ENCODE results near the gene DCANP1.
A peak's percentile ranks its signal among the peaks of the same experiment; 100 is the strongest.

Gene DCANP1

DNA sequence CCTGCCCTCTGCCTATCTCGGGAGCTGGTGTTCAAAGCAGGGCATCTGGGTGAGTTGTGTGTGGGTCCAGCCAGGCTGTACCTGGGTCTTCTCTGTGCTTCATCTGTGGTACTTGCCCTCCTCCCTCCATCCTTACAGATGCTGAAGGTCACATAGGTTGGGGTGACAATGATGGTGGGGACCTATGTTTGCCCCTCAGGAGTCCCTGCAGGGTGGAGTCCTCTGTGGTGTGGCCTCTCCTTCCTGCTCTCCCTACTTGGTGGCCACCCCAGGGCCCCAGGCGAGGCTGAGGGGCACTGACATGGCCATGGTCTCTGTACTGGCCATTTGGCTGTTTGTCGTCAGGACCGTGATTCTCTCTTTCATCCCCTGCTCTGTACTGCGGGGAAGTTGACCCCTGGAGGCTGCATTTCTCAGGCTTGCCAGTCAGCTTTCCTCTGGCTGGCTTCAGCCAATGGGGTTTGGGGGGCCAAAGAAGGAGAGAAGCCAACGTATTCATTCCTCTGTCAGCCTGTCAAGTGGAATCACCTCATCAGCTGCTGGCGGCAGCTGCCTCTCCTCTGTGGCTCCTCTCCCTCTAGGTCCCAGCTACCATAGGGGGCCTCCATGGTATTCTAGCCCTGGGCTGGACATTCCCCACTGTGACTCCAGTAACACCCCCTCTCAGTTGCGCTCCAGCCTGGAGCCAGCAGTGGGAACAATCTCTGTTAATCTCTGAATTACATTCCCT, 4.6 kb downstream of the DCANP1 start:
- H3K27ac ChIP-seq (replicated peaks): no peak overlapping the region
- TF ChIP-seq POLR2AphosphoS5 (IDR thresholded peaks at IDR 0.05; ENCODE audit: low read depth): no peak
- TF ChIP-seq SPI1 (IDR thresholded peaks at IDR 0.05; ENCODE audit: borderline replicate concordance, low read depth): no peak
- TF ChIP-seq, protein P1, sequence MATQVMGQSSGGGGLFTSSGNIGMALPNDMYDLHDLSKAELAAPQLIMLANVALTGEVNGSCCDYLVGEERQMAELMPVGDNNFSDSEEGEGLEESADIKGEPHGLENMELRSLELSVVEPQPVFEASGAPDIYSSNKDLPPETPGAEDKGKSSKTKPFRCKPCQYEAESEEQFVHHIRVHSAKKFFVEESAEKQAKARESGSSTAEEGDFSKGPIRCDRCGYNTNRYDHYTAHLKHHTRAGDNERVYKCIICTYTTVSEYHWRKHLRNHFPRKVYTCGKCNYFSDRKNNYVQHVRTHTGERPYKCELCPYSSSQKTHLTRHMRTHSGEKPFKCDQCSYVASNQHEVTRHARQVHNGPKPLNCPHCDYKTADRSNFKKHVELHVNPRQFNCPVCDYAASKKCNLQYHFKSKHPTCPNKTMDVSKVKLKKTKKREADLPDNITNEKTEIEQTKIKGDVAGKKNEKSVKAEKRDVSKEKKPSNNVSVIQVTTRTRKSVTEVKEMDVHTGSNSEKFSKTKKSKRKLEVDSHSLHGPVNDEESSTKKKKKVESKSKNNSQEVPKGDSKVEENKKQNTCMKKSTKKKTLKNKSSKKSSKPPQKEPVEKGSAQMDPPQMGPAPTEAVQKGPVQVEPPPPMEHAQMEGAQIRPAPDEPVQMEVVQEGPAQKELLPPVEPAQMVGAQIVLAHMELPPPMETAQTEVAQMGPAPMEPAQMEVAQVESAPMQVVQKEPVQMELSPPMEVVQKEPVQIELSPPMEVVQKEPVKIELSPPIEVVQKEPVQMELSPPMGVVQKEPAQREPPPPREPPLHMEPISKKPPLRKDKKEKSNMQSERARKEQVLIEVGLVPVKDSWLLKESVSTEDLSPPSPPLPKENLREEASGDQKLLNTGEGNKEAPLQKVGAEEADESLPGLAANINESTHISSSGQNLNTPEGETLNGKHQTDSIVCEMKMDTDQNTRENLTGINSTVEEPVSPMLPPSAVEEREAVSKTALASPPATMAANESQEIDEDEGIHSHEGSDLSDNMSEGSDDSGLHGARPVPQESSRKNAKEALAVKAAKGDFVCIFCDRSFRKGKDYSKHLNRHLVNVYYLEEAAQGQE (IDR thresholded peaks at IDR 0.05; ENCODE audit: insufficient replicate concordance, low read depth): no peak
- no peak for TF ChIP-seq GABPA (IDR thresholded peaks at IDR 0.05; ENCODE audit: low read depth)
- no peak overlapping the region for H3K4me3 ChIP-seq (replicated peaks; ENCODE audit: insufficient read depth, low read length)
- no peaks in the 10 kb centered on the region for H3K27me3 ChIP-seq (ENCODE audit: insufficient read depth, poor library complexity, severe bottlenecking)
- no peak for DNase-seq (ENCODE audit: low read depth in 1 of 2, low spot score in 1 of 2)

DNA sequence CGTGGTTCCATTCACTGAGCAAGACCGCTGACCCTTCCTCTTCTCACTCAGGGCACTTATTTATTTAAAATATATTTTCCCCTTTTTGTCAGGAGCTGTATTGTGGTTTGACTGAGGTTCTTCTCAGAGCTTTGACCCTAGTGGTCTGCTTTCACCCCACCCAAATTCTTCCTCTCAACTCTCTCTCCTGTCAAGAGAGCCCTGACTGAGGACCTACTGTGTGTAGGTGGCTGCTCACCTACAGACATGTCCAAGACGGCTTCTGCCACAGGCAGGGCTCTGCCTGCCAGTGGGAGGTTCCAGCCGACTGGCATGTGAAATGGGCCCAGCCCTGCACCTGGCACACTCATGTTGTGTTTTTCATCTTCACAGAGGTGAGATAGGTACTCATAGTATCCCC, 5.2 kb downstream of the DCANP1 start:
- TF ChIP-seq, protein P2, sequence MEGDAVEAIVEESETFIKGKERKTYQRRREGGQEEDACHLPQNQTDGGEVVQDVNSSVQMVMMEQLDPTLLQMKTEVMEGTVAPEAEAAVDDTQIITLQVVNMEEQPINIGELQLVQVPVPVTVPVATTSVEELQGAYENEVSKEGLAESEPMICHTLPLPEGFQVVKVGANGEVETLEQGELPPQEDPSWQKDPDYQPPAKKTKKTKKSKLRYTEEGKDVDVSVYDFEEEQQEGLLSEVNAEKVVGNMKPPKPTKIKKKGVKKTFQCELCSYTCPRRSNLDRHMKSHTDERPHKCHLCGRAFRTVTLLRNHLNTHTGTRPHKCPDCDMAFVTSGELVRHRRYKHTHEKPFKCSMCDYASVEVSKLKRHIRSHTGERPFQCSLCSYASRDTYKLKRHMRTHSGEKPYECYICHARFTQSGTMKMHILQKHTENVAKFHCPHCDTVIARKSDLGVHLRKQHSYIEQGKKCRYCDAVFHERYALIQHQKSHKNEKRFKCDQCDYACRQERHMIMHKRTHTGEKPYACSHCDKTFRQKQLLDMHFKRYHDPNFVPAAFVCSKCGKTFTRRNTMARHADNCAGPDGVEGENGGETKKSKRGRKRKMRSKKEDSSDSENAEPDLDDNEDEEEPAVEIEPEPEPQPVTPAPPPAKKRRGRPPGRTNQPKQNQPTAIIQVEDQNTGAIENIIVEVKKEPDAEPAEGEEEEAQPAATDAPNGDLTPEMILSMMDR (IDR thresholded peaks at IDR 0.05; ENCODE audit: insufficient read depth, low read length): no peak
- TF ChIP-seq POLR2AphosphoS5 (IDR thresholded peaks at IDR 0.05; ENCODE audit: low read depth): no peak
- TF ChIP-seq GABPA (IDR thresholded peaks at IDR 0.05; ENCODE audit: low read depth): no peak
- TF ChIP-seq SPI1 (IDR thresholded peaks at IDR 0.05; ENCODE audit: borderline replicate concordance, low read depth): no peak
- TF ChIP-seq, protein P1 (IDR thresholded peaks at IDR 0.05; ENCODE audit: insufficient replicate concordance, low read depth): no peak
- no peak overlapping the region for H3K4me3 ChIP-seq (replicated peaks; ENCODE audit: insufficient read depth, low read length)
- H3K27ac ChIP-seq (replicated peaks): no peak overlapping the region
- DNase-seq (ENCODE audit: low read depth in 1 of 2, low spot score in 1 of 2): no peak
- H3K27me3 ChIP-seq (ENCODE audit: insufficient read depth, poor library complexity, severe bottlenecking): no peaks in the 10 kb centered on the region

DNA sequence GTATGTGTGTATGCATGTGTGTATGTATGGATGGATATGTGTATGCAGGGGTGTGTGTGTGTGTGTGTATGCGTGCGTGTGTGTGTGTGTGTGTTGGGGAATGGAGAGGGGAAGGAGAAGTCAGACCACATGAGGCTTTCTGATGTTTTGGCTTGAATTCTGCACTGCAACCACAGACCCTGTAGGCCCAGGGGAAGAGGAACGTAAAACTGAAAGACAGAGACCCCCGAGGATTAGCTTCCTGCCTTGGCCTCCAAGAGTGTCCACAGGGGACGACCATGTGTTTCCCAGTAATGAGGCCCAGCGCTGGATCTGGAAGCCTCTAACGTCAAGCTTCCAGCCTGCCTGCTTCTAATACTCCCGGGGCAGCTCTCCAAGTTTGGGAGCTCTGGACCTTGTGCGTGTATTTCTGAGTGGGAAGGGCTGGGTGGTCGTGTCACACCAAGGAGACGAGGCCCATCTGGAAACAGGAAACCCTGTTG, 5.8 kb downstream of the DCANP1 start:
- Histone ChIP-seq H3K4me3 (replicated peaks; ENCODE audit: insufficient read depth, low read length) (no peak overlapping the region), H3K27me3 (ENCODE audit: insufficient read depth, poor library complexity, severe bottlenecking) (no peaks in the 10 kb centered on the region), H3K27ac (replicated peaks) (no peak overlapping the region)
- peak in 1 of 2 experiments; percentile 28 for DNase-seq (ENCODE audit: low read depth in 1 of 2, low spot score in 1 of 2)
- TF ChIP-seq, protein P1 (IDR thresholded peaks at IDR 0.05; ENCODE audit: insufficient replicate concordance, low read depth): no peak
- TF ChIP-seq POLR2AphosphoS5 (IDR thresholded peaks at IDR 0.05; ENCODE audit: low read depth): no peak
- TF ChIP-seq, protein P2 (IDR thresholded peaks at IDR 0.05; ENCODE audit: insufficient read depth, low read length): no peak
- TF ChIP-seq GABPA (IDR thresholded peaks at IDR 0.05; ENCODE audit: low read depth): no peak
- no peak for TF ChIP-seq SPI1 (IDR thresholded peaks at IDR 0.05; ENCODE audit: borderline replicate concordance, low read depth)

Data from HL-60 (cell line).